Measurements from ENCODE around the gene JARID2.

The JARID2 gene

DNA sequence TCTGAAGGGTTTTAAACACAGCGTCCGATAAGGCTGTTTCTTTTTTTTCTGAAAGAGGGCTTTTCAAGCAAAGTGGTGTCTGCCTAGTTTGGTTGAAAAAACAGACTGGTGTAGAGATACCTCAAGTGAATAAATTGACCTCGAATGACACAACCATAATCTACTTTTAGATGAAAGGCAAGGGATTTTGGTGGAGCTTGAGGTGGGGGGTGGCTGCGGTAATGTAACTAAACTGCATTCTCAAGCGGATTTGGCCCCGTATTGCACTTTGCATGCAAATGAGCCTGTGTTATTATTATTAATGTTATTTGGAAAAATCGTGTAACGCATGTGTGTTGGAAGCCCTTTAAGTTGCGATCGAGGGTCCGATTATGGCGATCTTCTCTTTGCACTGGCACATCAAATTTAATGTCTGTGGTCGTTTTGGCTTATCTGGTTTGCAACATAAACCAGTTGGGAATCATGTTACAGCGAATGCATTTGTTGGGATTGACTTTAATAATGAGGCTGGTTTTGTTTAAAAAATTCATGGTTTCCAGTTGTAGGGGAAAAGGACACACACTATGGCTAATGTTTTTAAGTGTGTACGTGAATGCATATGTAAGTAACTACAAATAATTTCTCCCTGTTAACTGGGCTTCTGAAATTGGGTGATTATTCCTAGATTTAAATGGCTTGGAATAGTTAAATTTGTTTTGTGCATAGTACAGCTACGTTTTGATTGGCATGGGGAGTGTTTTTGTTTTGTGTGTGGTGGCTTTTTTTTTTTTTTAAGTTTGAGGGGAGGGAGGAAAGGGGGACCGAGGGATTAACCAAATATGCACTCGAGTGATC, 1.0 kb downstream of the JARID2 start:
- no peak for DNase-seq (ENCODE audit: low read depth in 4 of 4, low spot score in 1 of 4)

DNA sequence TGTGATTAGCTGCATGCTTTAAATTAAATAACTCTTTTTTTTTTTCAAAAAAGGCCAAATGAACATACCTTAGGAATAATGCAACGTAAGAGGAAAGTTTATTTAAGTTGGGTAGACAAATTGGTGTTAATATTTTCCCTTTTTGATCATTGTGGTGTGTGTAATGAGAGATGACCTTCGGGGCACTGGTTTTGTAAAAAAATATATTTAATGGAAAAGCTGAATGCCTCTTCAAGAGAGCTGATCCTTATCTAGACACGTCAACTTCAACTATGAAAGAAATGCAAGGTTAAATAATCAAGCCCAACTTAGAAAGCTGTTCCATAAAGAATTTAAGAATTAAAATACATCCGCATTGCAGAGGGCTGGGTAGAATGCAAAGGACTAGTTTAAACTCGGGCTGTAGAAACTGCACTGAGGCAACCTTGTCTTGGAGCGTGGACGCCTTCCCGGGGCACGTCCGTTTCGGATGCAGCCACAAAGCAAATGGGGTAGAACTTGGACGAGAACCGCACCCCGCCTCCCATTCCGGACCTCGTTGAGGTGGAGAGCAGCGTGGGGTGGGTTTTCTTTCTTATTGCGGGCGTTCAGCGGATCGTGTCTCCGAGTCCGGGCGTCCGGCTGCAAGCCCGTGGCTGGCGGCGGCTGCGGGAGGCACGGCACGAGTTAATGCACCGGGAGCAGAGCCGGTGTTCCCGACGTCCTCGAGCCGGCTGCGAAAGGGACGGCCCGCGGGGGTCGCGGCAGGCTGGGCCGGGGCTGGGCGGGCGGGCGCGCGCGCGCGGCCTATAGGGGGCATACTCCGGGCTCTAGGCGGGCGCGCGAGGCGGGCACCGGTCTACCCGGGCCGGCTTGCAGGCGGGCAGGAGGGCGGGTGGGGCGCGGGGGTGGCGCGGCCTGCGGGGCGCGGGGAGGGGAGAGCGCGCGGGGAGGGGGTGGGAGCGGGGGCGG, 1.9 kb downstream of the JARID2 start:
- peak; percentile 27 to 44 (median 40) for DNase-seq (ENCODE audit: low read depth in 4 of 4, low spot score in 1 of 4)

DNA sequence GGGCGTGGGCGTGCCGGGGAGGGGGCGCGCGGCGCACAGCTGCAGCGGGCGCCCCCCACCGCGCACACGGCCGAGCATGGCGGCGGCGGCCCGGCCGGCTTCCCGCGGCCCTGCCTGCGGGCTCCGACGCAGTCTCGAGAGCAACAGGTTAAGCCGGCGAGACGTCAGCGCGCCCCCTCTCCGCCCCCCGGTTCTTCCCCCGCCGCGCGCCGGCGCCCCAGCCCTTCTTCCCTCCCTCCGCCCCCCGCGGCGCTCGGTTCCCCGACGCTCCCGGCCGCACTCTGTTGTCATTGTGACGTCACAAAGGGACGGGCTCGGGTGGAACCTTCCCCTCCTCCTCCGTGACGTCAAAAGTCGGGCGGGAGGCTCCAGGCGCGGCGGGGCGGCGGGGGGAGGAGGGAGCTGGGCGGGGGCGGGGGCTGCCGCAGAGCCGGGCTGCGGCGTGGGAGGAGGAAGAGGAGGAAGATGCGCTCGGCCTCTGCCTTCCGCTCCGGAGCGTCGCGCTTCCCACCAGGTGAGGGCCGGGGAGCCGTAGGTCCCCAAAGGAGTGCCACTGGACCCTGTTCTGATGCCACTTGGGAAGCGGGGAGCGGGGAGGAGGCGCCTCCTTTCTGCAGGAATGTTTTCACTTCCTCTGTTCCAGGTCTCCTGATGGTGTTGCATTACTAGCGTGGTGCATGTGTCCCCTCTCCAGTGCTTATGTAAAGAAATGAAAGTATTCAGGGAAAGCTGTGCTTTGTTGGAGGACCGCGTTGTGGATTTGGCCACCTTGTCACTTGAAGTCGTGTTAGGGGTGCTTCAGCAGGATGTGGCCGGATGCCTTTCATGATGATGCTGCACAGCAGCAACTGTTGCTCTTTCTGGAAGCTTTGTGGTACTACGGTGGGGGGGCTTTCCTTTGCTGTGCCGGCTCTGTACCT, 2.8 kb downstream of the JARID2 start:
- DNase-seq (ENCODE audit: low read depth in 4 of 4, low spot score in 1 of 4): peak; percentile 83 to 94 (median 92)

DNA sequence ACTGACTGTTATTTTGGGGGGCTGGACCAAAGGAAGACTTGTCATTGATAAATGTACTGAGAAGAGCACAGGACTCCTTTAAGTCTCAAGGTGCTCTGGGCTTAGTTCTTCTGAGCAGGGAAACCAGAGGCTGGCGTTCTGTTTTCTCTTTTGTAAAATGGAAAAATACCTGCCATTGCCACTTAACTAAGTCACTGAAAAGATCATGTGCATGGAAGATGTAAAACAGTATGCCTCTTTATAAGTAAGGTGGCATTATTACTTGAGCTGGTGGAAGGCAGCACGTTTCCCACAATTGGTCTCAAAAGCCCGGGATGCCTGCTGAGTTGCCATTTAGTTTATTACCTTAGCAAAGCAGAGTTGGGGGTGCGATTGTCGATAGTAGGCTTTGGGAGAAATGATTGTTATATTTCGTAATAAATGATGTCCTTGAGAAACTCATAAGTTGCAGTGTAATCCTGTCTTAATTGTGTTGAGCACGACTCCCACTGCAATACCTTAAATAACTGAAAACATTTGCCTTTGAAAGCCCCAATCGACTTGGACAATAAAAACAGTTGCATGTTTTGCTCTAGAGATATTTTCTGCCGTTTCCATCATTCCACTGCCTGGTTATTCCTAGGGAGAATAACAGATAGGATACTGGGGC, 3.6 kb downstream of the JARID2 start:
- no peak for DNase-seq (ENCODE audit: low read depth in 4 of 4, low spot score in 1 of 4)

DNA sequence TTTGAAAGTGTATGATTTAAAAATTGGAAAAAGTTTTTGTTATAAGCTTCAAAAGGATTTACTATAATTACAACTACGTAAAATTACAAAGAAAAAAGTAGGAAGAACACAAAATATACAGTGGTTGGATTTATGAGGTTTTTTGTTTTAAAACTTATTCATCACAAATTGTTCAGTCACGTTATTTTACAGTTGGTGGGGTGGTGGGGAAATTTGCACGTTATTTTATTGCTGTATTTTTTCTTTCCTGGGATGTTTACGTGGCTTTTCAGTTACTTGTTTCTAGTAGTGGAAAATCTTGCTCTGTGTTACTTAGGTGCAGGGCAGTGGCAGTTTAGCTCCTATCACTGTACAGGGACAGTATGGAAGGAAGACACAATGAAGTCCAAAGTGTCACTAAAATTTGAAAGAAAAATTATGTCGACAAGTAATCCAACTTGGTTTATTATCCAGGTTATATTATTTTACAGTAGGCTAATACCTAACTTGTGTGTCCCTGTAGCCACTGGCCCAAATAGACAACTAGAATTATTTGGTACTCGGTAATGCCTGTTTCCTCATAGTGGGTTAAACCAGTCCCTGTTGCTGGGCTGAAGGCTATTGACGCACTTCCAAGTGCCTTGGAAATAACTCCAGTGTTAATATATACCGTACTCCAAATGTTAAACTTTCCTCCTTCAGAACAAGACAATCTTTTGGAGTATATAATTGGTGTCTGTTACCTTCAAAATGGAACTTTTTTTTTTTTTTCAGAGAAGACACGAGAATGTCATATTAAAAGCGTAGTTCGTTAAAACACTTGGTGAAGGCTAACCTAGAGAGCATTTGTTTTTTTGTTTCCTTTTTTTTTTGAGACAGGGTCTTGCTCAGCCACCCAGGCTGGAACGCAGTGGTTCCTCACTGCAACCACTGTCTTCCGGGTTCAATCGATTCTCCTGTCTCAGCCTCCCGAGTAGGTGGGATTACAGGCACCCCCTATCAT, 4.6 kb downstream of the JARID2 start:
- DNase-seq (ENCODE audit: low read depth in 4 of 4, low spot score in 1 of 4): no peak

DNA sequence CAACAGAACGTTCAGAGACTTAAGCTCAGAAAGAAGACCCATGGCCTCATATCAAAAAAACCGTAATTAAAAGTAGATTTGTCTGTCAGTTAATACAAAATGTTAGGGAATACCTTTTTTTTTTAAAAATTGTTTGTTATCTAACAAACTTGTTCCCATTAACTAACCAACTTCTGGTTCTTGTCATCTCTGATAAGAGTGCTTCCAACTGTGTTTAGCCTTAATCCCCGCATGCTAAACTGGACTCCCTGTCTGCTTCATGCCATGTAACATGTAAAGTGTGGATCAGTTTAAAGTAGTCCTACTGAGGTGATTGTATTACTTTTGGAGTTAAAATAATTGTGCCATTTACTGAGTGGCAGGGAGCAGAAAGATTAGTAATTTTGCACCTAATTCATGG, 6.3 kb downstream of the JARID2 start:
- DNase-seq (ENCODE audit: low read depth in 4 of 4, low spot score in 1 of 4): no peak

DNA sequence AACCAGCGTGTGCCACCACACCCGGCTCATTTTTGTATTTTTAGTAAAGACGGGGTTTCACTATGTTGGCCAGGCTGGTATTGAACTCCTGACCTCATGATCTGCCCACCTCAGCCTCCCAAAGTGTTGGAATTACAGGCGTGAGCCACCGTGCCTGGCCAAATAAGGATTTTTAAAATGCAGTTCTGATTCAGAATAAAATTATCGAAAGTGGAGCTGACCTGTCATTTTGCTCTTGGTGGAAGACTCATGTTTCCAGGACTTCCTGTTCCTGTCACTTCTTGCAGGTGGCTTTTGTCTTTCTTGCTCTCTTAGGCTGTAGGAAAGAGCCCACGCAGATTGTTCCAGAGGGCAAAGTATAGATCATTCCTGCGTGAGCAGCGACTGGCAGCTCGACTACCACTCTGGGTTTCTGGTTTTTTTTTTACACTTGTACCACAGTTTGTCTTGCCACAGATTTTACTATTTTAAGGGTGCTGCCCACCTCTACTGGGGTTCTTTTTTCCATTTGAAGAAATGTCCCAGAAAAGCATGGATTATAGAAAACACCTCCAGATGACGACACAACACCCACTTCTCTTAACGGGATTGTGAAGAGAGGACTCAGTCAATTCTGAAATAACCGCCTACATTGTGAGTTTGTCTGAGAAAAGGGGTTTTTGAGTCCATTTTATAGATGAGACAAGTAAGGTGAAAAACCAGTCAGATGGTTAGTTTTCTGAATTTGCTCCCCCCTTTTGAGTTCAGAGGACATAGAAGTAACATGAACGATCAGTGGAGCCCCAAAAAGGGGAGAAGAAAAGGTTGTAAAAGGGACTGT, 7.5 kb downstream of the JARID2 start:
- DNase-seq (ENCODE audit: low read depth in 4 of 4, low spot score in 1 of 4): no peak

DNA sequence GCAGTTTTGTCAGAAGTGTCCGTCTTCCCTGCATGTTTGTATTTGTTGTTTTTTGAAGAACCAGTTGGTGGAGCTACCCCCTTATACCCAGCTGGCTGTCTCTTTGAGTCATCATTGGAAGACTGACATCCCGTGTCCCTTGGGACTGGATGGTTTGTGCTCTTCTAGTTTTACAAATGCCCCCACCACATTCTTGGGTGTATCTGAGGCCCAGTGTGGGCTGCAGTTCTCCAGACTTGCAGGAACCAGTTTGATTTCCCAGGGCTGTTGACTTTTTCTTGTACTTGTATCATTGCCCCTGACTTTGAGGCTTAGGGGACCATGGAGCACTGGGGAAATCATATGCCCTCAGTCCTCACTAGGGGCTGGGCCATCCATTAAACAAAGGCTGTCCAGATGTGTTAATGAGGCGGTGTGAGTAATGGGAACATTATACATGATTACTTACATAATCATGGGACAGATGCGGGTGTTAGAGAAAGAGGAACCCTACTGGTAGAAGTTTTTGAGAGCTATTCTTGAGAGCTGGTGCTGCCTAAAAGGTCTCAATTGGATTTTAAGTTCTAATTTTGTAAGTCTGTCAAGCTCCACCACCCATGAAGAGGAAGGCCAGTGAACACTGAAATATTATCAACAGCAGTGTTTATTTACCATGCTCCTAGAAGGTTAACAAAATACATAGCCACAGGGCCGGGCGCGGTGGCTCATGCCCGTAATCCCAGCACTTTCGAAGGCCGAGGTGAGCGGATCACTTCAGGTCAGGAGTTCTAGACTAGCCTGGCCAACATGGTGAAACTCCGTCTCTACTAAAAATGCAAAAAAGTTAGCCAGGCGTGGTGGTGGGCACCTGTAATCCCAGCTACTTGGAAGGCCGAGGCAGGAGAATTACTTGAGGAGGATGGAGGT, 8.5 kb downstream of the JARID2 start:
- DNase-seq (ENCODE audit: low read depth in 4 of 4, low spot score in 1 of 4): no peak

DNA sequence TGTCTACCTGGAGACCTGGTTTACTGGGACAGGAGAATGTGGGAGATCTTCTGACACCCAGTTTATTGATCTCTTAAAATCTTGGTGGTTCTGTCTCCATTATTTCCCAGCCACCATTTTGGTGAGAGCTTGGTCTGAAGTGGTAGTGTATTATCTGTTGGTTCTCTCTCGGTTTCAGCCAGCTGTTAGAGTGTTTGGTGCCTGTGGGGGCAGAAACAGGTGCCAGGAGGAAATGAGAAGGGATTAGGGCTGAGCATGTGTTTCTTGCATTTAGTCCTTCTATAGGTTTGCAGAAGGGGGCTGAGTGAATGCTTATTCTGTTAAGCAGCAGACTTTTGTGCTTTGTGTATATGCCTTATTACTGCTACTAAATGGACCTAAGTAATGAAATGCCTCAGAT, 9.6 kb downstream of the JARID2 start:
- DNase-seq (ENCODE audit: low read depth in 4 of 4, low spot score in 1 of 4): no peak

DNA sequence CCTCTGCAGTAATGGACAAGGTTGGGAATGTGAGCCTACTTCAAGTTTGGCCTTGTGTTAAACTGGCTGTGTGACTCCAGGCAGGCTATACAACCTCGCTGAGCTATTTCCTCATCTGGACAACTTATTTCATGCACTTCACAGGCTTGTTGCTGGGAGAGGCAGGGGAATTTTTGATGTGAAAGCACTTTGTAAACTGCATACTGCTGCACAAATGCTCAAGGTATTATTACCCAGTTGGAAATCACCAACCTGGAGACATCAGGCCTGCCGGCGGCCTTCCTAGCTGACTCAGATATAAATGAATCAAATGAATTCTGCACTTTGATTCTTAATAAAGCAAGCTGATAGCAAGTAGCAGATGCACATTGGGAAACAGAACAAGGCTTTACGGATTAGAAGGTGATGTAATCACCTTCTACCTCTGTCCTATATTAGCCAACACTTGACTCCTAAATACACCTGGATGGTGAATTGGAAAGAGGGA, 10.1 kb downstream of the JARID2 start:
- DNase-seq (ENCODE audit: low read depth in 4 of 4, low spot score in 1 of 4): no peak

DNA sequence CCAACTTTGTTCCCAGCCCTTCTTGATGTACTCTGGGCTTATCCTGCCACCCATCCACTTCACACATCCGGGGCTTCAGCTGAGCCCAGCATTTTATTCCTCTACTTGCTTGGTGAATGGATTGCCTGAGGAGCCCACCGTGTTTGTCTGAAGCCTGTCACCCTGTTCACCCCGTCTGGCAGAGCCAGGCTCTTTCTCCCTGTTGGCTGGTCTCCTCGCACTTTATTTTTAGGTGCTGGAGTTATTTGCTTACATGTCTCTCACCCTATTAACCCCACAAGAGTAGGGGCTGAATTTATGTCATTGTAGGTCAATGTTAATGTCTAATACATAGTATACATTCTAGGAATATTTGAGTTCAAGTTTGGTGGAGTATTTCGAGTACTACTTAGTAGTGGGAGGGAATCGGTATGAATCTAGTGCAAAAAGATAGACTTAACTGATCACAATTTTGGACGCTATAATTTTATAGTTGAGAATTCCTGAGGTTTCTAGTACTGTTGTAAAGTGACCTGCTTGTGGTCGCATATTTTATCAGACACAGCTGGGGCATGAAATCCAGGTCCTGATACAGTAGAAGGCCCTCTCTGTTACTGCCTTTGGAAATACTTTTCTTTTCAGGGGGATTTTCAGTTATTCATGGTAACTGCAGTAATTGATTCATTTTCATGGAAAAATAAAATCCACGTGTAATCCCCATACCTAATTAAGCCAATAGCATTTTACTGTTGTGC, 10.8 kb downstream of the JARID2 start:
- no peak for DNase-seq (ENCODE audit: low read depth in 4 of 4, low spot score in 1 of 4)

DNA sequence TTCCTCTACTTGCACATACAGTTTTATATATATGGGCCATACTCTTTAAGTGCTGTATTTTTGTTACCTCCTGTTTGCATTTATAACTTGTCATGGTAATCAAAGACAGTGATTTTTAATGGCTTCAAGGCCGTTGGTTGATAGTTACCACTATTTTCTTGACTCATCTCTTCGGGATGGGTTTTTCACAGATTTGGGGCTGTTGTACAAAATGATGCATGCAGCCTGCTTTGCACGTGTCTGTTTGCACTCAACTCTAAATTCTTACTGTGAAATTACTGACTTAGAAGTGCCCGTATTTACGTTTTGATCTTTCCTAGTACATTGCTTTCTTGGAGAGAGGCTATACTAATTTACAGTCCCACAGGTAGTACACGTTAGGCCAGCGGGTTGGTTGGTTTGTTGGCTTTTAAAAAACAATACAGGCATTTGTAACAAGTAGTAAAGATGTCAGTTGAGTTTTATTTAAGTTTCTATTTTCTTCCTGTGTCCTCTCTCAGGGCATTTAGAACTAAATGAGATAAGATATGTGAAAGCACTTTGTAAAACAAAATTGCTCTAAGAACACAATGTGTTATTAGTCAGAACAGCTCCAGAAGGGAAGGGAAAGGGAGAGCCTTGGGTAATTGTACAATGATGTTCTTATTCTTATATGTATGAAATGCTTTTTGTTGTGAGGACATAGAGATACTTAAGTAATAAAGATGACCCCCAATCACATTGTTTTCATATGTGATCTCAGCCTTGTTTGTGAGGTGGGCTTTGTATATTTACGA, 11.7 kb downstream of the JARID2 start:
- no peak for DNase-seq (ENCODE audit: low read depth in 4 of 4, low spot score in 1 of 4)

DNA sequence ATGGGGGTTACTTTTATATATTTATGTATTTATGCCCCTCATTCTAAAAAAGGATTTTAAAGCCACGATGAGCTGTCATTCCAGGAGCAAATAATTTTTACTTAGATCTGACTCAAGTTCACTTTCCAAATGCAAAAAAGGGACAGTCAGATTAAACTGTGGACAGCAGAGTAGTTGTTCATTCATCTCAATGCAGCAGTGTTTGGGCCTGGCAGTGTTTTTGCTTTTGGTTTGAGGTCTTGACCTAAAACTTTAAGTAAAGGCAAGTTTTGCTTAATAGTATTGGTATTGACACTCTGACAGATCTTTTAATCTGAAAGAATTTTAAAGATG, 13.9 kb downstream of the JARID2 start:
- no peak for DNase-seq (ENCODE audit: low read depth in 4 of 4, low spot score in 1 of 4)

DNA sequence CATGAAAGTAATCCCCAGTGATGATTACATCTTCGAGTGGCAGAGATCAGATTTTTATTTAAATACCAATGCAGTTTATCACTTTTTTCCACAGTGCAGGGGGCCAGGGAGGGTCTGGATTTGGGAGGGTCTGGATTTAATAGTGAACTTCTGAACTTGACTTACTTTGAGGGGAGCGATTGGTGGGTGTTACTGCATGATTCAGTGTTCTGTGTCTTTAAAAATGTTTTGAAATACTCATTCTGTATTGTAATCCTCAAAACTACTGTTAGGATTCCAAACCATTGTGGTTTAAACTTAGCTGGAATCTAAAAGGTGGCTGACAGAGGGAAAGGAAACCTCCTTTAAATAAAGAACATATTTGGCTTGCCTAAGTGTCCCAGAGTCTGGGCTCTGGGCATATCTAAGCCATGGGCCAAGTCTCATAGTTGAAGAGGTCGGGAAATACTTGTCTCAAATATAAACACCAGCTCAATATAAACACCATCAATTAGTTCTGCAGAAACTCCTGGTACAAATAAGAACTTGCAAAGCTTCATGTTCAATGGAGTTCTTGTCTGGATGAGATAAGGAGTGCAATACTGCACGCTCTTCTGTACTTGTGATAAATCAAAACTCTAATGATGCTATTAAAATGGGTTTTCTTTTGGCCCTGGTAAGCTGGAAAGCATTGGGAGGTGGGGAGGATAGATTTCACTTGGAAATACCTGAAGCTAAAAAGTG, 14.4 kb downstream of the JARID2 start:
- no peak for DNase-seq (ENCODE audit: low read depth in 4 of 4, low spot score in 1 of 4)

DNA sequence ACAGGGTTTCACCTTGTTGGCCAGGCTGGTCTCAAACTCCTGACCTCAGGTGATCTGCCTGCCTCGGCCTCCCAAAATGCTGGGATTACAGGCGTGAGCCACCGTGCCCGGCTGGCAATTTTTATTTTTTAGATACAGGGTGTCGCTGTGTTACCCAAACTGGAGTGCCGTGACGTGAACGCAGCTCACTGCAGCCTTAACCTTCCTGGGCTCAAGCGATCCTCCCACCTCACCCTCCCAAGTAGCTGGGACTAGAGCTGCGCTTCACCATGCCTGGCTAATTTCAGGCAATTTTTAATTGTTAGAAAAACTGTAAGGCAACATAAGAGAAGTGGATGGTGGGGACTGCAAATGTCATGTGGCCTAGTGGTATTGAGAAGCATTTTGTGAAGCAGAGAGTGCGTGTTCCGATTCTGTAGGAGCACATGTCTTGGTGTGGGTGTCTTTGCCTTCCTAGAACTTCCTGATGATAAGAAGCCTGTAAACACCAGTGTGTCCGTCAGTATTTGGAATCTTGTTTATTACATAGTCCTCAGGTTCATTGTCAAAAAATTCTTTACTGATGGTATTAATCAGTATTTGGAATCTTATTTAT, 18.0 kb downstream of the JARID2 start:
- DNase-seq (ENCODE audit: low read depth in 4 of 4, low spot score in 1 of 4): no peak
